ENCODE data around the gene RBL2.

DNA sequence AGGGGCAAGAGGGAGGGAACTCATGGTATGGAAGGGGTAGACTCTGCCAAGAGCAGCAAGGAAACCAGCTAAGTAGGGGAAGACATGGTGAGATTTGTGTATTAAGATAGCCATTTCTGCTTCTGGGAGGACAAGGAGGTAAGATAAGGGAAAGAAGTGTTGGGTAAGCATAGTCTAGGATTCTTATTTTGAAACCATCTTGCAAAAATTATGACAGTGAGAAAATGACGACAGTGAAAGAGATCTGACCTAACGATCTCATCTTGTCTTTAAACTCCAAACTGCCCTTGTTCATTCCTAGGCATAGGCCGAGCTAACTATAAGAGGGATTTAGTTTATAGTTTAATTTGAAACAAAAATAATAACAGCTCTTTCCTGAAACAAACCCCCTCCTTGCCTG, 5.6 kb upstream of the RBL2 start:
- TF ChIP-seq EZH2 (IDR thresholded peaks at IDR 0.05) (no peak), POLR2AphosphoS5 (IDR thresholded peaks at IDR 0.05; ENCODE audit: borderline replicate concordance, low read depth, low read length) (no peak)

Data from SK-N-MC (cell line).